C4-2B (cell line): ENCODE results near the gene FSIP1.

Source experiments
- ZFX ChIP-seq: fragments of 450-650 bp; IDR thresholded peaks from 2 replicates; pipeline ENCODE4 v1.6.1; 2017
- TF ChIP-seq, protein P1 (sequence below): fragments of 450-650 bp; conservative IDR thresholded peaks from 2 replicates; pipeline ENCODE4 v1.5.1; 2017; ENCODE audit warnings: mild to moderate bottlenecking

DNA sequence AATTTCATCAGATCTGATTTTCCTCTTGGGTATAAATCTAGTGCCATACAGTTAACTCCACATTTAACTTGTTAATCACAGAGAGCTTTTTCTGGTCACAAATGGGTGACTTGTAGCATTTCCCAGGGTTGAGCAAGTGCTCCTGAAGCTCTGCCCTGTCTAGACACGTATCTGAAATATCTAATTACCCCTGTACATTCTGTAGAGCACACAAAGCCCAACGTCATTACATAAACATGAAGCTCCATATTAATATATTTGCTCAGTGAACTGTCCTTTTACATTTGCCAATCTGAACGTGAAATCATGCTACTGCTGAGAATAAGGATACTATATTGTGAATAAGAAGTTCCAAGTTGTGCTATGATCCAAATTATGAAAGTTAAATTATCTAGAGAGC lies 152.7 kb downstream of the FSIP1 start:
- no peak for TF ChIP-seq ZFX
- TF ChIP-seq, protein P1, sequence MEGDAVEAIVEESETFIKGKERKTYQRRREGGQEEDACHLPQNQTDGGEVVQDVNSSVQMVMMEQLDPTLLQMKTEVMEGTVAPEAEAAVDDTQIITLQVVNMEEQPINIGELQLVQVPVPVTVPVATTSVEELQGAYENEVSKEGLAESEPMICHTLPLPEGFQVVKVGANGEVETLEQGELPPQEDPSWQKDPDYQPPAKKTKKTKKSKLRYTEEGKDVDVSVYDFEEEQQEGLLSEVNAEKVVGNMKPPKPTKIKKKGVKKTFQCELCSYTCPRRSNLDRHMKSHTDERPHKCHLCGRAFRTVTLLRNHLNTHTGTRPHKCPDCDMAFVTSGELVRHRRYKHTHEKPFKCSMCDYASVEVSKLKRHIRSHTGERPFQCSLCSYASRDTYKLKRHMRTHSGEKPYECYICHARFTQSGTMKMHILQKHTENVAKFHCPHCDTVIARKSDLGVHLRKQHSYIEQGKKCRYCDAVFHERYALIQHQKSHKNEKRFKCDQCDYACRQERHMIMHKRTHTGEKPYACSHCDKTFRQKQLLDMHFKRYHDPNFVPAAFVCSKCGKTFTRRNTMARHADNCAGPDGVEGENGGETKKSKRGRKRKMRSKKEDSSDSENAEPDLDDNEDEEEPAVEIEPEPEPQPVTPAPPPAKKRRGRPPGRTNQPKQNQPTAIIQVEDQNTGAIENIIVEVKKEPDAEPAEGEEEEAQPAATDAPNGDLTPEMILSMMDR = no peak
